ENCODE measurements around the gene ITGA2B.

The ITGA2B gene

DNA sequence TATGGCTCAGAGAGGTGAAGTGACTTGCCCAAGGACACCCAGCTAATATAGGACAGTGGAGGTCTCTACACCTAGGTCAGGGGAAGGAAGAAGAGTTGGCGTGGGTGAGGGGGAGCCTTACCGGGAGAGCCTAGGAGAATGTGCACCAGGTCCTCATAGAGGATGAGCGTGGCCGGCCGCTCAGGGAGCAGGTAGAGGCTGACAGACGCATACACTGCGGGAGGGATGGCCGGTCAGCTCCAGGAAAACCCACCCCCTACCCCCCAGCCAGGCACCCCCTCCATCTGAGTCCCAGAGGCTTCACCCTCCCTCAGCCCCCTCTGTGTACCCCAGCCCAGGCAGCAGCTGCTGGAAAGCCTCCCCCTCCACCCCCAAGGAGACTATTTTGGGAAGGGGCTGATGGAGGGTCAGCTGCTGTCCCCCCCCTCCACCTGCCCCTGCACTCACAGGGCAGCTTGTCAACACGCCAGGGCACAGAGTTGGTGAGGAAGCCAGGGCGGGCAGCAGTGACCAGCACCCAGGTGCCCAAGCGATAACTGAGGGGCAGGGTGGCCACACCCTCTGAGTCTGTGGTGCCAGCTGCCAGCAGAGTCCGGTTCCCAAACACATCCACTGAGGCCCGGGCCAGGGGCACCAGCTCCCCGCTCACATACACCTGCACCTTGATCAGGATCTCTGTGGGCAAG lies 29.8 kb downstream of the ITGA2B start:
- H3K4me2 ChIP-seq (ENCODE audit: low read depth, low read length, poor library complexity, severe bottlenecking) = no peak overlapping the region
- H3K4me1 ChIP-seq (ENCODE audit: insufficient read depth, low read length, poor library complexity, severe bottlenecking) = peaks cover 10% of the 10 kb centered on the region
- H3K27me3 ChIP-seq (ENCODE audit: insufficient read depth, low read length, poor library complexity, severe bottlenecking) = no peaks in the 10 kb centered on the region
- no peak overlapping the region for H3K4me3 ChIP-seq (ENCODE audit: low read length, poor library complexity, severe bottlenecking)
- H3K9ac ChIP-seq (ENCODE audit: low read depth, low read length, poor library complexity, severe bottlenecking) = no peak overlapping the region
- no peaks in the 10 kb centered on the region for H4K20me1 ChIP-seq (ENCODE audit: insufficient read depth, low read length, poor library complexity, severe bottlenecking)
- no peak overlapping the region for H2AFZ ChIP-seq (ENCODE audit: low read length)
- H3K9me3 ChIP-seq (ENCODE audit: insufficient read depth, low read depth, low read length) = no peaks in the 10 kb centered on the region
- H3K36me3 ChIP-seq (ENCODE audit: insufficient read depth, low read length) = no peaks in the 10 kb centered on the region
- H3K79me2 ChIP-seq (ENCODE audit: insufficient read depth, low read length) = peaks cover 4% of the 10 kb centered on the region; the same call in 1 of the 2 replicates
- no peaks in the 10 kb centered on the region for H3F3A ChIP-seq (ENCODE audit: low read depth)
- H3K9me2 ChIP-seq (replicated peaks; ENCODE audit: low read depth, low read length) = no peaks in the 10 kb centered on the region
- TF ChIP-seq, protein P1, sequence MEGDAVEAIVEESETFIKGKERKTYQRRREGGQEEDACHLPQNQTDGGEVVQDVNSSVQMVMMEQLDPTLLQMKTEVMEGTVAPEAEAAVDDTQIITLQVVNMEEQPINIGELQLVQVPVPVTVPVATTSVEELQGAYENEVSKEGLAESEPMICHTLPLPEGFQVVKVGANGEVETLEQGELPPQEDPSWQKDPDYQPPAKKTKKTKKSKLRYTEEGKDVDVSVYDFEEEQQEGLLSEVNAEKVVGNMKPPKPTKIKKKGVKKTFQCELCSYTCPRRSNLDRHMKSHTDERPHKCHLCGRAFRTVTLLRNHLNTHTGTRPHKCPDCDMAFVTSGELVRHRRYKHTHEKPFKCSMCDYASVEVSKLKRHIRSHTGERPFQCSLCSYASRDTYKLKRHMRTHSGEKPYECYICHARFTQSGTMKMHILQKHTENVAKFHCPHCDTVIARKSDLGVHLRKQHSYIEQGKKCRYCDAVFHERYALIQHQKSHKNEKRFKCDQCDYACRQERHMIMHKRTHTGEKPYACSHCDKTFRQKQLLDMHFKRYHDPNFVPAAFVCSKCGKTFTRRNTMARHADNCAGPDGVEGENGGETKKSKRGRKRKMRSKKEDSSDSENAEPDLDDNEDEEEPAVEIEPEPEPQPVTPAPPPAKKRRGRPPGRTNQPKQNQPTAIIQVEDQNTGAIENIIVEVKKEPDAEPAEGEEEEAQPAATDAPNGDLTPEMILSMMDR (conservative IDR thresholded peaks at IDR 0.05; ENCODE audit: low read length) = no peak
- TF ChIP-seq EZH2phosphoT487 (IDR thresholded peaks at IDR 0.05; ENCODE audit: borderline replicate concordance) = no peak

DNA sequence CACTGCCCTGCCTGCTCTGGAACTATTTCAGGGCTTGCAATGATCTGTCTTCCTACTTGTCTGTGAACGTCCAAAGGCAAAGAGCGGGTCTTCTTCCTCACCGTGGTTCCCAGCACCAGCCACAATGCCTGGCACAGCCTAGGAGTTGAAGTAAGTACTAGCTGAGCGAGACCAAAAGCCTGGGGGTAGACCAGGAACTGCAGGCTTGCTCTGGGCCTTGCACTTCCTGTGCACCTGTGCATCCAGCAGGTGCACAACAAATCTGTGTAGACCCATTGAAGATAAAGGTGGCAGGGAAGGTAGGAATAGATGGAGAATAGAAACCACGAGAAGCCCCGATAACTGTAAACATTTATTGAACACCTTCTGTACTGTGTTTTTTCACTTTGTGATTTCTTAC lies 30.4 kb downstream of the ITGA2B start:
- Histone ChIP-seq H3F3A (ENCODE audit: low read depth) (no peaks in the 10 kb centered on the region), H3K9ac (ENCODE audit: low read depth, low read length, poor library complexity, severe bottlenecking) (no peak overlapping the region), H3K4me1 (ENCODE audit: insufficient read depth, low read length, poor library complexity, severe bottlenecking) (peaks cover 10% of the 10 kb centered on the region), H3K9me3 (ENCODE audit: insufficient read depth, low read depth, low read length) (no peaks in the 10 kb centered on the region), H3K4me3 (ENCODE audit: low read length, poor library complexity, severe bottlenecking) (no peak overlapping the region), H3K4me2 (ENCODE audit: low read depth, low read length, poor library complexity, severe bottlenecking) (no peak overlapping the region), H2AFZ (ENCODE audit: low read length) (no peak overlapping the region), H3K27me3 (ENCODE audit: insufficient read depth, low read length, poor library complexity, severe bottlenecking) (no peaks in the 10 kb centered on the region), H3K9me2 (replicated peaks; ENCODE audit: low read depth, low read length) (no peaks in the 10 kb centered on the region), H4K20me1 (ENCODE audit: insufficient read depth, low read length, poor library complexity, severe bottlenecking) (no peaks in the 10 kb centered on the region), H3K79me2 (ENCODE audit: insufficient read depth, low read length) (peaks cover 4% of the 10 kb centered on the region; the same call in 1 of the 2 replicates), H3K36me3 (ENCODE audit: insufficient read depth, low read length) (no peaks in the 10 kb centered on the region)
- TF ChIP-seq EZH2phosphoT487 (IDR thresholded peaks at IDR 0.05; ENCODE audit: borderline replicate concordance) = no peak
- TF ChIP-seq, protein P1 (conservative IDR thresholded peaks at IDR 0.05; ENCODE audit: low read length) = no peak

DNA sequence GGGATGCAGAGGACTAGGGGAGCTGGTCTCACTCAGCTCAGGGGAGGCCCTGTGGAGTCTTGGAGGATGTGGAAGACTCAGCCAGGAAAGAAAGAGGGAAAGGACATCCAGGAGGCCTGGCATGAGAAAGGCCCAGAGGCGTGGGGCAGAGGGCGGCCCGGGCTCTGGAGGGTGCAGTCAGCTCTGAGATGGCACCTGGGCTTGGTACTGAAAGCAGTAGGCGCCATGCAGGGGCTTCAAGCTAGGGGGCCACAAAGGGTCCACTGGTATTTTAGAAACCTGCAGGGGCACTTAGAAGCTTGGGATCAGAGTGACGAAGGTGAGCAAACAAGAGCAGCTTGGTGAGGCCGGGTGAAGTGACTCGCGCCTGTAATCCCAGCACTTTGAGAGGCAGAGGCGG lies 31.4 kb downstream of the ITGA2B start:
- H3K36me3 ChIP-seq (ENCODE audit: insufficient read depth, low read length) = no peaks in the 10 kb centered on the region
- no peak for TF ChIP-seq EZH2phosphoT487 (IDR thresholded peaks at IDR 0.05; ENCODE audit: borderline replicate concordance)
- TF ChIP-seq, protein P1 (conservative IDR thresholded peaks at IDR 0.05; ENCODE audit: low read length) = no peak
- H2AFZ ChIP-seq (ENCODE audit: low read length) = no peak overlapping the region
- no peaks in the 10 kb centered on the region for H4K20me1 ChIP-seq (ENCODE audit: insufficient read depth, low read length, poor library complexity, severe bottlenecking)
- H3K4me1 ChIP-seq (ENCODE audit: insufficient read depth, low read length, poor library complexity, severe bottlenecking) = peaks cover 6% of the 10 kb centered on the region
- no peaks in the 10 kb centered on the region for H3F3A ChIP-seq (ENCODE audit: low read depth)
- H3K4me3 ChIP-seq (ENCODE audit: low read length, poor library complexity, severe bottlenecking) = no peak overlapping the region
- peaks cover 4% of the 10 kb centered on the region; the same call in 1 of the 2 replicates for H3K79me2 ChIP-seq (ENCODE audit: insufficient read depth, low read length)
- H3K9me3 ChIP-seq (ENCODE audit: insufficient read depth, low read depth, low read length) = no peaks in the 10 kb centered on the region
- H3K27me3 ChIP-seq (ENCODE audit: insufficient read depth, low read length, poor library complexity, severe bottlenecking) = no peaks in the 10 kb centered on the region
- H3K9me2 ChIP-seq (replicated peaks; ENCODE audit: low read depth, low read length) = no peaks in the 10 kb centered on the region
- H3K9ac ChIP-seq (ENCODE audit: low read depth, low read length, poor library complexity, severe bottlenecking) = no peak overlapping the region
- H3K4me2 ChIP-seq (ENCODE audit: low read depth, low read length, poor library complexity, severe bottlenecking) = no peak overlapping the region

Data from Loucy (cell line).